HepG2 (cell line): ENCODE measurements around the gene NAT9. TPM values are rescaled to one million over a fixed set of nuclear protein-coding genes. Genes with fewer than 3 reads are reported as not detected.
A peak's percentile ranks its signal among the peaks of the same experiment; 100 is the strongest.

Experiments used
- CSRNP1 ChIP-seq: sonication (generic); formaldehyde crosslinking; IDR thresholded peaks from 2 replicates; pipeline ENCODE4 v1.8.1; 2023; ENCODE audit warnings: mild to moderate bottlenecking, missing genetic modification reagents
- DMTF1 ChIP-seq: sonication (generic); formaldehyde crosslinking; IDR thresholded peaks from 2 replicates; pipeline ENCODE4 v1.4.0; 2020; ENCODE audit warnings: mild to moderate bottlenecking, missing genetic modification reagents
- GATAD1 ChIP-seq: IDR thresholded peaks from 2 replicates; pipeline ENCODE4 v1.6.1; 2016; ENCODE audit warnings: missing genetic modification reagents, missing compliant biosample characterization
- HNF1B ChIP-seq: sonication (generic); formaldehyde crosslinking; IDR thresholded peaks from 2 replicates; pipeline ENCODE4 v1.5.1; 2020; ENCODE audit warnings: mild to moderate bottlenecking, moderate library complexity, missing genetic modification reagents
- KLF15 ChIP-seq: sonication (generic); formaldehyde crosslinking; IDR thresholded peaks from 2 replicates; pipeline ENCODE4 v1.8.1; 2023; ENCODE audit warnings: borderline replicate concordance, mild to moderate bottlenecking, inconsistent platforms, missing genetic modification reagents, mixed read lengths
- MED13 ChIP-seq: sonication (generic); formaldehyde crosslinking; IDR thresholded peaks from 2 replicates; pipeline ENCODE4 v1.5.0; 2020; ENCODE audit warnings: missing genetic modification reagents
- RARG ChIP-seq: sonication (generic); formaldehyde crosslinking; IDR thresholded peaks from 2 replicates; pipeline ENCODE4 v1.4.0; 2020; ENCODE audit warnings: low read depth, mild to moderate bottlenecking, missing genetic modification reagents
- TAF1 ChIP-seq: sonication (generic); formaldehyde crosslinking; IDR thresholded peaks from 2 replicates; pipeline ENCODE4 v1.4.0; 2020; ENCODE audit warnings: missing genetic modification reagents
- ZMAT5 ChIP-seq: sonication (generic); formaldehyde crosslinking; IDR thresholded peaks from 2 replicates; pipeline ENCODE4 v1.5.0; 2020; ENCODE audit warnings: mild to moderate bottlenecking, low read depth, missing genetic modification reagents, borderline replicate concordance
- ZNF292 ChIP-seq: sonication (generic); formaldehyde crosslinking; IDR thresholded peaks from 2 replicates; pipeline ENCODE4 v1.8.1; 2022; ENCODE audit warnings: mild to moderate bottlenecking, low read depth, missing genetic modification reagents, borderline replicate concordance
- ZNF513 ChIP-seq: sonication (generic); formaldehyde crosslinking; conservative IDR thresholded peaks from 2 replicates; pipeline ENCODE4 v1.5.0; 2020; ENCODE audit warnings: missing genetic modification reagents
- ZNF562 ChIP-seq: sonication (generic); formaldehyde crosslinking; IDR thresholded peaks from 2 replicates; pipeline ENCODE4 v1.8.0; 2022; ENCODE audit warnings: missing genetic modification reagents, borderline replicate concordance
- ZNF713 ChIP-seq: sonication (generic); formaldehyde crosslinking; IDR thresholded peaks from 2 replicates; pipeline ENCODE4 v1.4.0; 2020; ENCODE audit warnings: mild to moderate bottlenecking, missing genetic modification reagents
- ZNF749 ChIP-seq: sonication (generic); formaldehyde crosslinking; IDR thresholded peaks from 2 replicates; pipeline ENCODE4 v1.8.0; 2022; ENCODE audit warnings: mild to moderate bottlenecking, missing genetic modification reagents, moderate library complexity, borderline replicate concordance
- ZNF773 ChIP-seq: sonication (generic); formaldehyde crosslinking; IDR thresholded peaks from 2 replicates; pipeline ENCODE4 v1.4.0; 2020; ENCODE audit warnings: missing genetic modification reagents, borderline replicate concordance
- ZNF883 ChIP-seq: sonication (generic); formaldehyde crosslinking; IDR thresholded peaks from 2 replicates; pipeline ENCODE4 v1.5.1; 2020; ENCODE audit warnings: mild to moderate bottlenecking, missing genetic modification reagents; ENCODE audit errors: not compliant biosample characterization
- polyA plus RNA-seq, 8 experiments: library from polyadenylated mRNA; depleted of rRNA in 3 of 8; stranded (reverse) in 7 of 8; unstranded in 1 of 8; fragments of >200 nt; fragmentation: Illumina TruSeq in 4 of 8; extraction: Trizol in 4 of 8; gene quantifications; 2 replicates each; pipeline versions ENCODE4 v1.2.1 to v1.2.3, GENCODE V29; 2011 to 2016; ENCODE audit warnings: low read depth in 4 of 8, missing spikeins in 1 of 8, mixed read lengths in 1 of 8; ENCODE audit not compliant: insufficient read depth in 1 of 8
- total RNA-seq, 5 experiments: library from RNA; depleted of rRNA; stranded (reverse); fragments of >200 nt; fragmentation: Illumina TruSeq; extraction: Trizol; gene quantifications; 2 replicates each; pipeline ENCODE4 v1.2.3, GENCODE V29; 2016; ENCODE audit warnings: low read depth in 1 of 5

The NAT9 gene
- total and polyA plus RNA-seq, 2 of the 13 experiments (the other 11 are each of a cell fraction or from before 2014, with no cell fraction given), result 39.7 to 44.2 TPM

GRCh38 chr17:74749279-74750038, 26.7 kb downstream of the NAT9 start (continued):
- TF ChIP-seq ZNF749 (CRISPR knock-in tag) (peak; percentile 42; the same call in 1 of the 2 replicates), DMTF1 (CRISPR knock-in tag) (no peak), GATAD1 (CRISPR knock-in tag) (no peak), KLF15 (CRISPR knock-in tag) (no peak; the same call in 1 of the 2 replicates), ZNF713 (CRISPR knock-in tag) (0 out of 2 replicates have a peak, but pooled peaks have one; percentile 0), ZNF883 (CRISPR knock-in tag) (no peak), CSRNP1 (CRISPR knock-in tag) (no peak), ZNF292 (CRISPR knock-in tag) (no peak), ZNF562 (CRISPR knock-in tag) (no peak), RARG (CRISPR knock-in tag) (no peak), ZMAT5 (CRISPR knock-in tag) (no peak), MED13 (no peak), ZNF513 (CRISPR knock-in tag) (no peak), HNF1B (CRISPR knock-in tag) (peak; percentile 56), ZNF773 (CRISPR knock-in tag) (no peak), TAF1 (CRISPR knock-in tag) (peak; percentile 3; the same call in 1 of the 2 replicates)
